Urothelium cell line (cell line): ENCODE results near the gene GNAT1.
"Not testable (repeated sequence)": the region's sequence is repeated elsewhere in the genome, so short reads cannot be mapped to it uniquely, and the experiment has no call there.

Experiments used
- DNase-seq: peaks from one replicate; pipeline ENCODE4 v3.0.0; 2011; ENCODE audit warnings: low spot score, mixed read lengths
- FAIRE-seq: peaks from 2 replicates; lab custom pipeline; 2011; peaks lifted over from hg19 to GRCh38; lab: Jason Lieb, UNC

GNAT1 gene

DNA sequence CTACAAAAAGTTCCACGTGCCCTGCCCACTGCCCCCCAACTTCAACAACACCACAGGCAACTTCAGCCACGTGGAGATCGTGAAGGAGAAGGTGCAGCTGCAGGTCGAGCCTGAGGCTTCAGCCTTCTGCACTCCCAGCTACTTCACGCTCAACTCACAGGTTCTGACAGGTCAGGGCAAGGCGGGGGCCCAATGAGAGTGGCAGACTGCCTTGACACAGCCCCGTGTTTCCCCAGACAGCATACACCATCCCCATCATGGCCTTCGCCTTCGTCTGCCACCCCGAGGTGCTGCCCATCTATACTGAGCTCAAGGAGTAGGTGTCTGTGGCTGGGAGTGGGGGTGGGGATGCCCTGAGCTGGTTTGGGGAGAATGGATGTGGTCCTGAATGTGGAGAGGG, 26.3 kb downstream of the GNAT1 start:
- peak; percentile 68 for FAIRE-seq

DNA sequence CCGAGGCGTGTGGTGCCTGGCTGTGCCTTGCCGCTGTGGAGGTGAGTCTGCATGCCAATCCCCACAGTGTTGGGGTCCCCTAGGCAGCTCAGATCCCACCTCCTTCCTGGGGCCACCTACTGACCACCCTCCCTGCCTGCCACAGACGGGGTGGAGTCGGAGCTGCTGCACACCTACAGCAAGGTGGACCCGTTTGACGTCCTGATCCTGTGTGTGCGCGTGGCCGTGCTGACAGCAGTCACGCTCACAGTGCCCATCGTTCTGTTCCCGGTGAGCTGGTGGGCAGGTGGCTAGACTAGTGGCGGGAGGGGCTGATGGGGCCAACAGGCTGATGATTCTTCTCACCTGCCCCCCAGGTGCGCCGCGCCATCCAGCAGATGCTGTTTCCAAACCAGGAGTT, 27.0 kb downstream of the GNAT1 start:
- FAIRE-seq (no peak), DNase-seq (no peak)

More for the DNA sequence above, 26.3 kb downstream of the GNAT1 start:
- DNase-seq: no peak

DNA sequence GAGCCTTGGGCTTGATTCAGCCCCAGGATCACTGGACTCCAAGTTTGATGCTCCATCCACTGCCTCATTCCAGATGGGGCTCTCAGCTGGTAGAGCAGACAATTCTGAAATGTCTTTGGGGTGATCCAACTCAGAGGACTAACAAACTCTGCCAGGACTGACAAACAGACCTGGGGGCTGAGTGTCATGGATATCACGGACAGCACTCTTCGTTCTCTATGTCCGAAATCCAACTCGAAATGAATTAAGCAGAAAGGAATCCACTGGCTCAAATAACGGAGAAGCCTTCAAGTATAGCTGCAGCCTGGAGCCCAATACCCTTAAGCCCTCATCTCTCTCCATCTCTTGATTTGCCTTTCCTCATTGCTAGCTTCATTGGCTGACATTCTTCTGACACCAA, 27.9 kb downstream of the GNAT1 start:
- FAIRE-seq (no peak), DNase-seq (no peak)

DNA sequence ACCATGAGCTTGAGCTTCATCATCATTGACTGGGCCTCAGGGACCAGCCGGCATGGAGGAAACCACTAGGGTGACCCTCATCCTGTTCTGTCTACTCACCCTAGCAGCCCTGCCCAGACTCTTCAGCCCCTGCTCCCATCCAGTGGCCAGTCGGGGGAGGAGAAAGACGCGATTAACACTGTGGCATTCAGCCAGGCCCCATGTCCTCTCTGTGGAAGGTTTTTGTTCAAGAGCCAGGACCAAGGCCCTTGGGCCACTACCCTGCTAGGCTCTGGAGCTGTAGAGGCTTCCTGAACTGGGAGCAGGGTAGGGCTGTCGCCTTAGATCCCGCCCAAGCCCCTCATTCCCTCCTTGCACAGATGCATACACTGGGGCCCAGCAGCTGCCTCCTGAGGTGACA, 28.7 kb downstream of the GNAT1 start:
- DNase-seq: no peak
- FAIRE-seq: no peak

DNA sequence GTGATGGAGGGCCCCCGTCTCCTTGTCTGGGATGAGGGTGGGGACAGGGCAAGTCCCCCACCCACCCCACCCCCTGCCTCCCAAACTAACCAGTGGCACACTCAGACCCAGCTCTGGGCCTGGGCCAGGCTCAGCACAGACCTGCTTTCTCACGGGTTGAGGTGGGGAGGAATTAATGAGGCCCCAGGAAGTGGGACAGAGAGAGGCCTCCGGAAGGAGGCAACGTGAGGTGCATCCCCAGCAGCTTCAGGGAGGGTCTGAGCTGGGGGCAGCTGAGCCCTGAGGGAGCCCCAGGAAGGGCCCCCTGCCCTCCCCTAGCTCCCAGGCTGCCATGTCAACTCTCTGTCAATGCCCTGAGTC, 29.6 kb downstream of the GNAT1 start:
- DNase-seq (no peak), FAIRE-seq (no peak)

DNA sequence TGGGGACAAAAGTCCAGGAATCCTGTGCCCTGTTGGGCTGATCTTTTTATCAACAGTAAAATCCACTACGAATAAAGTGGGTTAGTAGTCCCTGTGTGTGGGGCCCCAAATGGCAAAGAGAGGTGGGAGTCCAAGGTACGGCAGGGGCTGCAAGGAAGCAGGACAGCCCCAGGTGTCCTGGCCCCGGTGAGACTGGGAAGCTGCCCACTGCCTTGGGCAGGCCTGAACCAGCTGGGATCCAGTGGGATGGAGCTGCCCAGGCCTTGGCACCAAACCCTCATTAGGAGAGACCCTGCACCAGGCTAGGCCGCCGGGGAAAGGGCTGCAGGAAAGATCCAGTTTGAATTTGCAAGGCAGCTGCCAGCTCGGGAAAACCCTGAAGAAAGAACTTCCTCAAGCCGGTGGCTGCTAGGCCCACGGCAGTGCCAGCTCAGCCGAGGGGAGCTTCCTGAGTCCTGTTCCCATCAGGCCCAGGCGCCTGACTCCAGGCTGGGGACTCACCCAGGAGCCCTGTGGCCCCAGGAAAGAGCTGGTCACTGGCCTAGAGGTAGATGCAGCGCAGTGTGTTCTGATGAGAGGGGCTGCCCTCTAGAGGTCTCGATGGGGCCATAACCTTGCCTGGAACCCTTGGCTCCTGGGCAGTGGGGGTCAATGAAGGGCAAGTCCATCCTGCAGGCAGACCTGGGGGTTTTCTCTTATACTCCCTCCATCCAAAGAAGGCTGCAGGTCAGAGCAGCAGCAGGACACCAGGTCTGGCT, 30.2 kb downstream of the GNAT1 start:
- no peak for DNase-seq
- no peak for FAIRE-seq

DNA sequence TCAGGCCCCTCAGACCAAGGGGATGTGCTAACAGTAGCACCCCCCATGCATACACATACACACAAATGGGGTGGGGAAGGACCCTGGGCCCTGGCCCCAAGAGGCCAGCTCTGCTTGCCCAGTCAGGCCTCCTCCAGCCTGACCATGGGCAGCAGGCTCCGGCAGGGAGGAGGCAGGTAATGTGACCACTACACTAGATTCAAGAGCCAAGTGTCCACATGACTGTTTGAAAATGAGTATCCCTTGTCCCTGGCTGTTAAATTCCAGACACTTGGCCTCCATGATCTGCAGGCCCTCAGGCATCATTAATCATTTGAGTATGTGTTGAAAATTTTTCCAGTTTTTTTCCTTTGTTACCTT, 30.7 kb downstream of the GNAT1 start:
- no peak for FAIRE-seq
- no peak for DNase-seq

DNA sequence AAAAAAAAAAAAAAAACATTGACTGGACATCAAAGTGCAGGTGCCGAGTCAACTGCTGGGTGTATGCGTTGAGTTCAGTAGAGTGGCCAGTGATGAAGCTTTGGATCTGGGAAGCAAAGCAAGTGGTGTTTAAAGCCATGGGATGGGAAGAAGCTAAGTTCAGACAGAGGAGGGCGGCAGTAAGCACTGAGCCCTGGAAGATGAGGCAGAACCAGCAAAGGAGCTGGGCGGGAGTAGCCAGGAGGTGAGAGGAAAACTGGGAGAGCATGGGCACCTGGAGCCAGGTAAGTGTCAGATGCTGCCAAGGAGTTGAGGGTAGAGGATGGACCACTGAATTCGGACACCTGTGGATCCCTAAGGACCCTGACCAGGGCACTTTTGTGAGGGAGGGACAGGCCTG, 33.2 kb downstream of the GNAT1 start:
- DNase-seq (no peak), FAIRE-seq (no peak)

DNA sequence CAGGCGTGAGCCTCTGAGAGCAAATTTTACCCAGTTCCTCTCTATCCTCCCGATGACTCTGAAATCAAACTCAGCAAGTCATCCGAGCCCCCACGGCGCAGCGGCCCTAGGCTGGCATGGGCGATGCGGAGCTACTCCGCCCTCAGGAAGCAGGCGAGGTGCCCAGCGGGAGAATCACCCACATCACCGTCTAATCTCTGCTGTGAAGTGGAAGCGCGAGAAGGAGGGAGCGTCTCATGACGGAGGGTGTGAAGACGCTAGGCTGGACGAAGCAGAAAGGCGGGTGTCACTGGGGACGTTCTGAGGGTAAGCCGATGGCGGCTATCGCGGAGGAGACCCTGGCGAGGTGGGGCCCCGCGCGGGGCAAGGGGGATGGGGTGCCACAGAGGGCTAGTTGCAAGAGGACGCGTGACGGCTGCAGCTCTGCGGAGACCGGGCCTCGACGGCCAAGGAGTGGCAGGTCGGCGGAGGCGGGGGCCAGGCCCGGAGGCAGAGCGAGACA, 35.5 kb downstream of the GNAT1 start:
- no peak for FAIRE-seq
- peak; percentile 48 for DNase-seq

DNA sequence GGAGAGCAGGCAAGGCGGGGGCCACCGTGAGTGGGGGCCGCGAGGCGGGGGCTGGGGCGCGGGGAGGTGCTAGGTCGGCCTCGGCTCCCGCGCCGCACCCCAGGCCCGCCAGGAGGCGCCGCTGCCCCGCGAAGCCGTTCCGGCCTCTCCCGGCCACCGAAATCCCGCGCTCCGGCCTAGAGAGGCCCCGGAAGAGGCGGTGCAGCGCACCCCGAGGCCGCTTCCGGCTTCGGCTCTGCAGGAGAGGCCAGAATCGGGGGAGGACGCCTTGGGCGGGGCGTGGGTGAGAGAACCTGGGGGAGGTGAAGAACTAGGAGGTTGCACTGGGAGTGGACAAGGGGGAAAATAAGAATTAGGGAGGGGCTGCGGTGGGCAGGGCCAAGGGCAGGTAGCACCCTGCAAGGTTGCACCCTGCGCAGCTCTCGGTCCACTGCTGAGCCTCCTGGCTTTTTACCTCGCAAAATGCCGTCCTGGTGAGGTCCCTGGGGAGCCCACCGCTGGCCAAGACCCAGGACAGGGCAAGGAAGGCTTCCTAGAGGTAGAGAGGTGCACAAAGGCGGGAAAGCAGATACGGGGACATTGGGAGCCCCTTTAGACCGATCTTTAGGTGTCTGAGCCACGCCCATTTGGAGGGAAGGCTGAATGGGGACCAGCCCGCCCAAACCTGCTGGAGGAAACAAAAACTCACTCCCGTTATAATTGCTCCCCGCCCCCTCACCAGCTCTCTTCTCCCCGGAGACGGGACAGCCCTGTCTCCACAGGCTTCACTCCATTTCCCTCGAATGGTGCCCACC, 36.2 kb downstream of the GNAT1 start:
- FAIRE-seq (no peak), DNase-seq (peak; percentile 97)

DNA sequence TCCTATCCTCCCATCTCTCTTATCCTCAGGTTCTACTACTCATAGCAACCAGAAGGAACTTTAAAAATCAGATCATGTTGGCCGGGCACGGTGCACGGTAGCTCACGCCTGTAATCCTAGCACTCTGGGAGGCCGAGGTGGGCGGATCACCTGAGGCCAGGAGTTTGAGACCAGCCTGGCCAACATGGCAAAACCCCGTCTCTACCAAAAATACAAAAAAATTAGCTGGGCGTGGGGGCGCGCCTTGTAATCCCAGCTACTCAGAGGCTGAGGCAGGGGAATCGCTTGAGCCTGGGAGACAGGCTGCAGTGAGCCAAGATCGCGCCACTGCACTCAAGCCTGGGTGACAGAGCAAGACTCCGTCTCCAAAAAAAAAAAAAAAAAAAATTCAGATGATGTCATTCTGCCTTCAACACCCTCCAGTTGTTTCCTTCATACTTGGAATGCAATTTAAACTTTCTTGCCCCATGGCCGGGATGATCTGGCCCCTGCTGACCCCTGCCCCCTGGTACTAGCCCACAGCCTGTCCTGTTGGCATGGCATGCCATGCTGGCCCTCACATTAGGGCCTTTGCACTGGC, 36.9 kb downstream of the GNAT1 start:
- not testable (repeated sequence) for FAIRE-seq, DNase-seq

DNA sequence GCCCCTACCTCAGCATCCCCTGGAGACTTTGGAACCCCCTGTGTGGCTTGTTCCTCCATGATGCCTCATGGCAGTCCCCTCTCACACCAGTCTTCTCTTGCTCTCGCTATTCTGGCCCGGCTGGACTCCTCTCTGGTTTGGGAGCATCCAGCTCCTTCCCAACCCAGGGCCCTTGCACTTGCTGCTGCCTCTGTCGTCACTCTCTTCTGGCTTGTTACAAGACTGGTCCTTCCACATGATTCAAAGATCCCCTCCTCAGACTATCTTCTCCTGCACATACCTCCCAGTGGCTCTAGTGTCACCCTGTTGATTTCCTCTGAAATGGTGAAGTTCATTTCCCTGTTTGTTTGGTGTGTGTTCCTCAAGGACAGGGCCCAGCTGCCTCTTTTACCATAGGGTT, 38.1 kb downstream of the GNAT1 start:
- DNase-seq (no peak), FAIRE-seq (no peak)

DNA sequence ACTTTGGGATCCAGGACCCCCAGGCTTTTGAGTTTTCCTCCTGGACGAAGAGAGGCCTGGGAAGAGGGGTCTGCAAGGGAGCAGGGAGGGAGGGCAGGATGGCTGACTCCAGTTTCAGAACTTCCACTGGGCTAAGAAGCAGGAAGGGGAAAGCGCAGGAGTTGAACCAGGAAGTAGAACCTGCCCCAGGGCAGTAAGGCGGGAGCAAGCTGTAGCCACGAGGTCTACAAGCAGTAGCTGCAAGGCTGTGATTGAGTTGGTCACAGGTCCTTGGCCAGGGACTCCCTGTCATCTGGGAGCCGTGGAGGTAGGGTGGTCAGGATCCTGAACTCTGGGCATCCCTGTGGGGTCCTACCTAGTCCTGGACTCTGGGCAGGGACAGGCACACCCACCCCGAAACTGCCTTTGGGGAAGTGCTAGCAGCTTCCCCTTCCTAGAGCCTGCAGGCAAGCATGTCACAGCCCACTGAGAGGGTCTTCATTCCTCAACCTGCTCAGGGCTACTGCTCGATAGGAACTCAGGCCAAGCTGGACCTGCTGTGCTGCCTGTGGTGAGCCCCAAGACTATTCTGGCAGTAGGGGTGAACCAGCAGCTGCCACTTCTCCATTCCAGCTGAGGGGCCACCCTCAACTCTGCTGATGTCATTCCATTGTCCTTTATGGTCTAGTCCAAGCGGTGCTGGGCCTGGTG, 38.8 kb downstream of the GNAT1 start:
- DNase-seq (no peak), FAIRE-seq (no peak)

DNA sequence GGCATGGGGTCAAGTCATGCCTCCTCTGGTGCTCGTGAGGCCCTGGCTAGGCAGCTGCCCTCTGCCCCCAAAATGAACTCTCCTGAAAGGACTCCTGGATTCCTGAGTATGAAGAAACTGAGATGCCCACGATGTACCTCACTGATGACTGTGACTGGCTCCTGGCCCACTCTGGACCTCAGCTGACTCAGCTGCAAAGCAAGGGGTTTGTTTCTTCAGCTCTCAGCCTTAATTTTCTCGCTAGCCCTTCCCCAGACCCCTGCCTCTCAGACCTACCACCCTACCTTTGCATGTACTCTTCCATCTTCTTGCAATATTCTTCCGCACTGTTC, 39.4 kb downstream of the GNAT1 start:
- no peak for FAIRE-seq

DNA sequence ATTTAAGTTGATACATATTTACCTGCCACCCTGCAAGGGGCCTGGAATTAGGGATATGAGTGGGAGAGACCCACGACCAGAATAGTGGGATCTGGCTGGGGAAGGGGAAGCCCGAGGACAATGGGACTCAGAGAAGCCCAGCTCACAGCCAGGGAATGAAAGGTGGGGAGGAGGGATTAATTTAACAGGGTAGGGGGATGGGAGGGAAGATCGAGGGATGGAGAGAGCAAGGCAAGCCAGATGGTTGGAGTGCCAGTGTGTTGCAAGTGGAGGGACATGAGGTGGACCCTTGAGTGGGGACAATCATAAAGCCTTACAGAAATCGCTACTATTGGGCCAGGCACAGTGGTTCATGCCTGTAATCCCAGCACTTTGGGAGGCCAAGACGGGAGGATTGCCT, 40.2 kb downstream of the GNAT1 start:
- DNase-seq (no peak), FAIRE-seq (no peak)

More for the DNA sequence above, 39.4 kb downstream of the GNAT1 start:
- DNase-seq: no peak

DNA sequence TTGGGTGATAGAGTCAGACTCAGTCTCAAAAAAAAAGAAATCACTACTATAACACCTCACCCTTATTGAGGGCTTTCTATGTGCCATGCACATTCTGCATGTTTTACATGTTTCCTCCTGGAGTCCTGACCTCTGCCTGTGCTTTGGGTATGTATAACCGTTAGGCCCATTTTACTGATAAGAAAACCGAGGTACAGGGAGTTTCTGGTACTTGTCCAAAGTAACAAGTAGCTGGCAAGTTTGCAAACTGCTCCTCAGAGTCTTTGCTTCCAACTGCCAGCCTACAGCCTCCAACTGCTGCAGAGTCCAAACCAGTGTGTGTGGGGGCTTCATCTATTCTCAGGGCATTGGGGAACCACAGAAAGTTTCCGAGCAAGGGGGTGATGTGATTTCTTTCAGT, 40.9 kb downstream of the GNAT1 start:
- FAIRE-seq (no peak), DNase-seq (no peak)

DNA sequence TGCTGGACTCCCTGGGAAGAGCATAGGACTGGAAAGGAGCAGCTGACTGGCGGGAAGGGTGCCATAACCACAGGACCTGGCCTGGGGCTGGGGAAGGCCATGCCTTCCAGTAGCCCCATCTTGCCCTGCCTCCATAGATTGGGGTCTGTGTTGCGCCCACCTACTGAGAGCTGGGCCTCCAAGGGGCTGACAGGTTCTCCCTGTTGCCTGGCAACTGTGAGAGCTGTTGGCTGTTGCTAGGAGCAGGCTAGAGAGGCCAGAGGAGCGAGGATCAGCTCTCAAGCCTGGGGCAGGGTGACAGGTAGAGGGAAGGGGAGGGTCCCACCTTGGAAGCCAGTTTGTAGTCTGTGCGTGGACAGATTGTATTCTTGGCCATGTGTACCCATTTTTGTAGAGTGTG, 41.8 kb downstream of the GNAT1 start:
- no peak for DNase-seq

DNA sequence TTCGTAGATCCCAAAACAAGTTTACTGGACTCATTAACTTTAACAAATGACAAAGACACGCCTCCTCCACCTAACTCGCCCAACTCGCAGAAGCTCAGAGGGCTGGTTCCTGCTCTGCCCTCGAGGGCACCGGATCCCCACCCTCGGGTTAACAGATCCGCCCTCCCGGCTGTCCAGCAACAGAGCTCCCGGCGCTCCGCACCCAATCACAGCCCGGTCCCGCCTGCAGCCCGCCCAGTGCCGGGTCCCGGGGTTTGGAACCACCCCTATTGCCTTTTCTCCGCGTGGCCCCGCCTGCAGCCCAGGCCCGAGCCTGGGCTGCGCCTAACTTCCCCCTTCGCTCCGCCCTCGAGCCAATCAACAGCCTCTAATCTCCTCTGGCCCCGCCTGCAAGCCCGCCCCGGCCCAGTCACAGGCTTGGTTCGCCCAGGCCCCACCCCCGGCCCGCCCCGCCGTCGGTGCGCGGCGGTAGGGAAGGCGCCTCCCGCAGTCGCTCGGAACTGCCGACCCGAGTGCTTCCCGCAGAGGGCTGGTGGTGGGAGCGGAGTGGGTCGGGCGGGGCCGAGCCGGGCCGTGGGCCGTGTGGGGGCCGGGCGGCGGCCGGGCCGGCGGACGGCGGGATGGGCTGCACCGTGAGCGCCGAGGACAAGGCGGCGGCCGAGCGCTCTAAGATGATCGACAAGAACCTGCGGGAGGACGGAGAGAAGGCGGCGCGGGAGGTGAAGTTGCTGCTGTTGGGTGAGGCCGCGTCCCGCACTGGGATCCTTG, 44.5 kb downstream of the GNAT1 start, which contains the start of gene GNAI2:
Gene GNAI2, plus strand, starts transcription at position 489 of the 768 bp plus-strand sequence. Its CDS starts 132 bp downstream, at position 621.
- DNase-seq (peak; percentile 99), FAIRE-seq (peak; percentile 96)

More for the DNA sequence above, 41.8 kb downstream of the GNAT1 start:
- no peak for FAIRE-seq

DNA sequence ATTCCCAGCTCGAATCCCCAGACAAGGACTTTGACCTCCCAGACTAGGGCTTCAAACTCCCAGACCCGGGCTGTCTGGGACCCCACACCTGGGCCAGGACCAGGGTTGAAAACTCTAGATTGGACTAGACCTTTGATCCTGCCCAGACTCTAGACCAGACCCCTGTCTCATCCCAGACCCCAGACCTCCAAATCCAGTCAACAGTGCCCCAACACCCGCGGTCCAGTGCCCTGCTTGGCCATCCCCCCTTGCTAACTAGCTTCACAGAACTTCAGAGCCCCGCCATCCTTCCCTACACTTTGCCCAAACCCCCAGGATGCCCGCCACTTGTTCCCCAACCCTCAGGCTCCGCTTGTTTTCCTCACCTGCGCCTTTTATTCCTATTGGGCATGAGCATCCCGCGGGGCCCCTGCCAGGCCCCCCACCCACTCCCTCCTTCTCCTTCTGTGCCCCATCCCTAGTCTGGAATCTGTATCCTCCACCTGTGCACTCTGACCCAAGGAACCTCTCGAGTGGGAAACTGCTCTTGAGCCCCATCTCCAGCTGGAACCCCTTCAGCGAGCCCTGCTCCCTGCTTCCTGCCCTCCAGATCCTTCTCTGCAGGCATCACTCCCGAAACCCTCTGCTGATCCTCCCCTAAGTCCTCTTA, 45.2 kb downstream of the GNAT1 start:
- DNase-seq: no peak
- no peak for FAIRE-seq

DNA sequence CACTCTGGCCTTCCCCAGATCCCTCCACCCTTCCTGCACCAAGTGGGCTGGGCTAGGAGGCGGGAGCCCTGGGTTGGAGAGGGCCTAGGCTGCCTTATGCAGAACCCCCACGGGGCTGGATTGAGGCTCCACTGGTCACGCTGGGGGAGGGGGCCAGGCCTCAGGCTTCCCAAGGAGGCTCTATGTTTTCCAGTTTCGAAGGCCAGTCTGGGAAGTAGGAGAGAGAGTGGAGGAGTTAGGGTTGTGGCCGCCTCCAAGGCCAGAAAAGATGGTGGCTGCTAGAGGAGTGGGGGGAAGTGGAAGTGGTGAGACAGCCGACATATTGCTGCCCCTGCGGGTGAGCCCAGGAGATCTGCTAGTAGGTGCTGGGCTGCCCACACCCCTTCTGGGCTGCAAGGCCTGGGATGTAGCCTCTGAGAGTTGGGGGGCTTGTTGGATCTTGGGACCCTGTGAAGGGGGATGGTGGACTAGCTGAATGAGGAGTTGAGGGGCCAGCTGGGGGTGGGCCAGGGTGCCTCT, 45.8 kb downstream of the GNAT1 start:
- no peak for FAIRE-seq
- DNase-seq: no peak
